Gastroesophageal sphincter (tissue), 3 donors: Measurements from ENCODE around the gene MAN1C1.

ENCODE experiments used
- CTCF ChIP-seq, 4 experiments: fragments of 200-600 bp in 2 of 4; fragments of 450-650 bp in 2 of 4; sonication (generic) in 1 of 4; IDR thresholded peaks; one replicate each; pipeline ENCODE4 v1.5.1; 2017 to 2019; ENCODE audit warnings: antibody characterized with exemption in 4 of 4, mild to moderate bottlenecking in 2 of 4, moderate library complexity in 2 of 4
- EP300 ChIP-seq: sonication (generic); formaldehyde crosslinking; IDR thresholded peaks from one replicate; pipeline ENCODE4 v1.6.1; 2017; ENCODE audit warnings: antibody characterized with exemption, mild to moderate bottlenecking
- POLR2A ChIP-seq, 2 donors: fragments of 450-650 bp; IDR thresholded peaks; one replicate each; pipeline ENCODE4 v1.6.1; 2017; ENCODE audit warnings: antibody characterized with exemption in 2 of 2, mild to moderate bottlenecking in 2 of 2, moderate library complexity in 1 of 2
- POLR2AphosphoS5 ChIP-seq: sonication (generic); formaldehyde crosslinking; IDR thresholded peaks from one replicate; pipeline ENCODE4 v1.6.1; 2017; ENCODE audit warnings: antibody characterized with exemption

- TF ChIP-seq CTCF (IDR thresholded peaks at IDR 0.05): no peak
- no peak for TF ChIP-seq POLR2A (IDR thresholded peaks at IDR 0.05)
- TF ChIP-seq POLR2AphosphoS5: no peak
- TF ChIP-seq EP300: no peak
These were observed 22.7 kb upstream of the MAN1C1 start for GRCh38 chr1:25593861-25594260.
